Measurements from ENCODE around the gene PSME4. TPM values are rescaled to one million over a fixed set of nuclear protein-coding genes. Genes with fewer than 3 reads are reported as not detected.
"Not testable (repeated sequence)": the region's sequence is repeated elsewhere in the genome, so short reads cannot be mapped to it uniquely, and the experiment has no call there.

The PSME4 gene
- total RNA-seq, 2 donors from 2014 or later: 42.4 to 56.3 TPM

DNA sequence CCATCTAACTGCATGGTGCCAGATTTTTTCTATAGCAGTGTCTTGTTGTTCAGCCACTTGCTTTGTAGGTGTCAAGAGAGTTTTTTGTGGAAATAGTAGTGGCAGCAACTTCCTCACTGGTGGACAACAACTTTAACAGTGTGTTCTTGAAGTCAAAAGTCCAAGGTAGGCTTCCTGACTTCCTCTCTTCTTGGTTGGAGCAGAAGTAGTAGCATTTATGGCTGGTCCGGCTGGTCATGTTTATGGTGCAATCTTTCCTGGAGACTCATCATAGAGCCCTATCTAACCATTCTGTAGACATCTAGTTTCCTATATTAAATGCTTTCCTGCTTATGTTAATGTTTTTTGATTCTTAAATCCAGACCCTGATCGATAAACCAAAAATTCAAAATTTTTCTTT lies 122.7 kb downstream of the PSME4 start:
- H3K9me3 ChIP-seq: no peaks in the 10 kb centered on the region
- no peaks in the 10 kb centered on the region for H3K36me3 ChIP-seq
- no peak for DNase-seq
- no peak overlapping the region for H3K9ac ChIP-seq (ENCODE audit: low read depth in 2 of 2, low read length in 2 of 2)
- intact Hi-C loops (cut with DNase I): no loop called here
- H3K27ac ChIP-seq: no peak overlapping the region
- TF ChIP-seq, protein P1, sequence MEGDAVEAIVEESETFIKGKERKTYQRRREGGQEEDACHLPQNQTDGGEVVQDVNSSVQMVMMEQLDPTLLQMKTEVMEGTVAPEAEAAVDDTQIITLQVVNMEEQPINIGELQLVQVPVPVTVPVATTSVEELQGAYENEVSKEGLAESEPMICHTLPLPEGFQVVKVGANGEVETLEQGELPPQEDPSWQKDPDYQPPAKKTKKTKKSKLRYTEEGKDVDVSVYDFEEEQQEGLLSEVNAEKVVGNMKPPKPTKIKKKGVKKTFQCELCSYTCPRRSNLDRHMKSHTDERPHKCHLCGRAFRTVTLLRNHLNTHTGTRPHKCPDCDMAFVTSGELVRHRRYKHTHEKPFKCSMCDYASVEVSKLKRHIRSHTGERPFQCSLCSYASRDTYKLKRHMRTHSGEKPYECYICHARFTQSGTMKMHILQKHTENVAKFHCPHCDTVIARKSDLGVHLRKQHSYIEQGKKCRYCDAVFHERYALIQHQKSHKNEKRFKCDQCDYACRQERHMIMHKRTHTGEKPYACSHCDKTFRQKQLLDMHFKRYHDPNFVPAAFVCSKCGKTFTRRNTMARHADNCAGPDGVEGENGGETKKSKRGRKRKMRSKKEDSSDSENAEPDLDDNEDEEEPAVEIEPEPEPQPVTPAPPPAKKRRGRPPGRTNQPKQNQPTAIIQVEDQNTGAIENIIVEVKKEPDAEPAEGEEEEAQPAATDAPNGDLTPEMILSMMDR (IDR thresholded peaks at IDR 0.05): no peak
- H3K4me3 ChIP-seq: no peak overlapping the region
- H3K27me3 ChIP-seq: no peaks in the 10 kb centered on the region
- no peaks in the 10 kb centered on the region for H3K4me1 ChIP-seq

DNA sequence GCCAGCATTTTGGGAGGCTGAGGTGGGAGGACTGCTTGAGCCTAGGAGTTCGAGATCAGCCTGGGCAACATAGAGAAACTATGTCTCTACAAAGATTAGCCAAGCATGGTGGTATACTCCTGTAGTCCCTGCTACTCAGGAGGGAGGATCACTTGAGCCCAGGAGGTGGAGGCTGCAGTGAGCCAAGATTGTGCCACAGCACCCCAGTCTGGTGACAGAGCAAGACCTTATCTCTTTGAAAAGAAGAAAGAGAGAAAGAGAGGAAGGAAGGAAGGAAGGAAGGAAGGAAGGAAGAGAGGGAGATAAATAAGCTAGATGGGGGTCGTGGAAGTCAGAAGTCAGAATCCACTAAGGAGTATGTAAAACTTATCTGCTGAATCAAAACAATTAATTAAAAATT lies 127.2 kb downstream of the PSME4 start:
- no peak for DNase-seq
- Histone ChIP-seq H3K9ac (ENCODE audit: low read depth in 2 of 2, low read length in 2 of 2) (no peak overlapping the region), H3K36me3 (no peaks in the 10 kb centered on the region), H3K9me3 (no peaks in the 10 kb centered on the region), H3K27ac (no peak overlapping the region), H3K4me1 (no peaks in the 10 kb centered on the region), H3K4me3 (no peak overlapping the region), H3K27me3 (no peaks in the 10 kb centered on the region)
- intact Hi-C loops (cut with DNase I): no loop called here
- TF ChIP-seq, protein P1 (IDR thresholded peaks at IDR 0.05): no peak

DNA sequence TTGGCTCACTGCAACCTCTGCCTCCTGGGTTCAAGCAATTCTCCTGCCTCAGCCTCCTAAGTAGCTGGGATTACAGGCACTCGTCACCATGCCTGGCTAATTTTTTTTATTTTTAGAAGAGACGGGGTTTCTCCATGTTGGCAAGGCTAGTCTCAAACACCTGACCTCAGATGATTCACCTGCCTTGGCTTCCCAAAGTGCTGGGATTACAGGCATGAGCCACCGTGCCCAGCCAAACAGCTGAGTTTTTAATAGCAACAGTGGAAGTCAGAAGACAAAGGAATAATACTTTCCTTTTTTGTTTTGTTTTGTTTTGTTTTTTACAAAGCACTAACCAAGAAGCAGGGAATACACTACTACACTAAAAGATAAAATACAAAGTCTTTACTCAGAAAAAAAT lies 127.9 kb downstream of the PSME4 start:
- intact Hi-C loops (cut with DNase I): no loop called here
- no peaks in the 10 kb centered on the region for H3K4me1 ChIP-seq
- H3K9me3 ChIP-seq: no peaks in the 10 kb centered on the region
- TF ChIP-seq, protein P1 (IDR thresholded peaks at IDR 0.05): no peak
- no peak overlapping the region for H3K27ac ChIP-seq
- H3K27me3 ChIP-seq: no peaks in the 10 kb centered on the region
- no peak for DNase-seq
- H3K9ac ChIP-seq (ENCODE audit: low read depth in 2 of 2, low read length in 2 of 2): no peak overlapping the region
- no peaks in the 10 kb centered on the region for H3K36me3 ChIP-seq
- no peak overlapping the region for H3K4me3 ChIP-seq

DNA sequence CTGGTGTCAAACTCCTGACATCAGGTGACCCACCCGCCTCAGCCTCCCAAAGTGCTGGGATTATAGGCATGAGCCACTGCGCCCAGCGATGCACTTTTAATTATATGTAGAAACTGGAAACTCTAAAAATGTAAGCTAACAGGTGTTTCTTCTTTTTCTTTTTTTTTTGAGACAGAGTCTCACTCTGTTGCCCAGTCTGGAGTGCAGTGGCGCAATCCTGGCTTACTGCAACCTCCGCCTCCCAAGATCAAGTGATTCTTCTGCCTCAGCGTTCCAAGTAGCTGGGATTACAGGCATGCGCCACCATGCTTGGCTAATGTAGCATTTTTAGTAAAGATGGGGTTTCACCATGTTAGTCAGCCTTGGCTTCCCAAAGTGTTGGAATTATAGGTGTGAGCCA lies 129.1 kb downstream of the PSME4 start:
- H3K9me3 ChIP-seq; H3K4me1 ChIP-seq; H3K4me3 ChIP-seq; H3K9ac ChIP-seq (ENCODE audit: low read depth in 2 of 2, low read length in 2 of 2); H3K36me3 ChIP-seq; H3K27me3 ChIP-seq; H3K27ac ChIP-seq; intact Hi-C loops (cut with DNase I); DNase-seq: not testable (repeated sequence)

DNA sequence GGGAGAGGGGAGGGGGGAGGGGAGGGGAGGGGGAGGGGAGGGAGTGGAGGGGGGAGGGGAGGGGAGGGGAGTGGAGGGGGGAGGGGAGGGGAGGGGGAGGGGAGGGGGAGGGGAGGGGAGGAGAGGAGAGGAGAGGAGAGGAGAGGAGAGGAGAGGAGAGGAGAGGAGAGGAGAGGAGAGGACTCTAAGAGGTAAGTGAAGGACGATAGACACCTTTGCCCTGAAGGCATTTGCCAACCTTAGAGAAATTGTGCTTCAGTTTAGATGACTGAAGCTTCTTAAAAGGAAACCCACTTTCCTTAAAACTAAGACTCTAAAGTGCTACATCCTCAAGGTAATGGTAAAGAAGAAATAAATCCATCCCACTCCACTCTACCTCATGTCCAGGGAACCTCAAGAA lies 130.2 kb downstream of the PSME4 start:
- no peak for DNase-seq
- H3K27me3 ChIP-seq: no peaks in the 10 kb centered on the region
- TF ChIP-seq, protein P1 (IDR thresholded peaks at IDR 0.05): no peak
- H3K4me3 ChIP-seq: no peak overlapping the region
- H3K9me3 ChIP-seq: no peaks in the 10 kb centered on the region
- H3K36me3 ChIP-seq: no peaks in the 10 kb centered on the region
- H3K9ac ChIP-seq (ENCODE audit: low read depth in 2 of 2, low read length in 2 of 2): no peak overlapping the region
- no peak overlapping the region for H3K27ac ChIP-seq
- intact Hi-C loops (cut with DNase I): no loop called here
- no peaks in the 10 kb centered on the region for H3K4me1 ChIP-seq

DNA sequence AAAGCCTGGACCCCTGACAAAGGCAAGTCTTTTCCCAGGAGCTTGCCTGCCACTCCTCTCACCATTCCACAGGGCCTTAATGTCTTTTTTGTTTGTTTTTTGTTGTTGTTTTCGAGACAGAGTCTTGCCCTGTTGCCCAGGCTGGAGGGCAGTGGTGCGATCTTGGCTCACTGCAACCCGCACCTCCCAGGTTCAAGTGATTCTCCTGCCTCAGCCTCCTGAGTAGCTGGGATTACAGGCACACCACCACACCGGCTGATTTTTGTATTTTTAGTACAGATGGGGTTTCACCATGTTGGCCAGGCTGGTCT lies 140.9 kb downstream of the PSME4 start:
- intact Hi-C loops (cut with DNase I); H3K9ac ChIP-seq (ENCODE audit: low read depth in 2 of 2, low read length in 2 of 2); H3K36me3 ChIP-seq; H3K4me3 ChIP-seq; DNase-seq; H3K27me3 ChIP-seq; H3K4me1 ChIP-seq; H3K27ac ChIP-seq; H3K9me3 ChIP-seq: not testable (repeated sequence)

All from colonic mucosa (tissue), 4 donors.